DMS79 (cell line): ENCODE results near the gene CCL14.
"Not testable (repeated sequence)": the region's sequence is repeated elsewhere in the genome, so short reads cannot be mapped to it uniquely, and the experiment has no call there.

Experiments used
- DNase-seq: peaks from one replicate; lab custom pipeline; 2025; lab: John Stamatoyannopoulos, UW

CCL14 gene

DNA sequence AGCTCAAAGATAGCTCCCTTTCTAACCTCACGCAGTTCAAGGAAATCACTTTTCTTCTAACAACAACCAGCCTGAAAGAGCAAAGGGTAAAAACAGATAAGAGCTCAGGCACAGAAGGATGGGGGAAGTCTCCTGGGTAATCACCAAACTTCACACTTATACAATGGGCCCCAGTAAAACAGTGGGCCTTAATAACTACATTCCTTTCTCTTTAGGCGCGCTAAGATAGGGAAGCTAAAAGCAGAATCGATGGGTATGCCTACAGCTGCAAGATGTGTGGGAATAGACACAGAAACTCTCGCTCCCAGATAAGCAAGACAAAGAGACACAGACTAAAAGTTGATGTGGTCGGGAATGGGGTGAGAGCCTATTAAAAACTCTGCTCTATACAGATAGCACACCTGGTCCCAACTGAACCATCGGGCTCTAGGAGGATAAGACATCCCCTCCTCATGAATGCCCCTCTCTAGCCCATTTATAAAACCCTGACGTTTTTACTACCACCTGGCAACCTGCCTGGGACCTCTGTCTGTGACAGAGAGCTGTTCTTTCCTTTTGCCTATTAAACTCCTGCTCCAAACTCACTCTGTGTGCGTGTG, 43.8 kb downstream of the CCL14 start:
- DNase-seq = no peak

DNA sequence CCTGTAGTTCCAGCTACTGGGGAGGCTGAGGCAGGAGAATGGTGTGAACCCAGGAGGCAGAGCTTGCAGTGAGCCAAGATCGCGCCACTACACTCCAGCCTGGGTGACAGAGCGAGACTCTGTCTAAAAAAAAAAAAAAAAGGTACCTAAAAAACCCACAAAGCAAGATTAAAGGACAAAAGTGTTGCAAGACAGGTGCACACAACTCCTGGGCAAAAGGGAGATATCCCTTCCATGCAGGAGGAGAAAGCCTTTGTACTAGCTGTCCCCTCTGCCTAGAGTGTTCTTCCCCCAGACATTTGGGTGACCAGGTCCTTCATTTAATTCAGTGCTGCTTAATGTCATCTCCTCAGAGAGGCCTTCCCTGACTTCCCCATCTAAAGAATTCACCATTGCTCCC, 48.0 kb downstream of the CCL14 start:
- not testable (repeated sequence) for DNase-seq

DNA sequence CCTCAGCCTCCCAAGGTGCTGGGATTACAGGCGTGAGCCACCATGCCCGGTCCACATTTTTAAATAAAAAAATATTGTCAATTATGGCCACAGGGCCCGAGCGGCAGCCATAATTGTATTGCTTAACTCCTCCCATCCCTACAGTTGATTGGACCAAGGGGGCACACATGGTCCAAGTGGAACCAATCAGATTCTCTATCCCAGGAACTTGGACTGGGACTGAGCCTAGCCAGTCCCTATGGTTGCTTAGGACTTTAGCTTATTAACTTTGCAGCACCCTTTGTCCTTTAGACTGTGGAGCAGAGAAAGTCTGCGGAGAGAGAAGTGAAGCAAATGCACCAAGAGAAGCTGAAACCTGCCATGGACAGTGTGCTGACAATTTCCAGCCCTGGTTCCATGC, 50.5 kb downstream of the CCL14 start:
- no peak for DNase-seq

DNA sequence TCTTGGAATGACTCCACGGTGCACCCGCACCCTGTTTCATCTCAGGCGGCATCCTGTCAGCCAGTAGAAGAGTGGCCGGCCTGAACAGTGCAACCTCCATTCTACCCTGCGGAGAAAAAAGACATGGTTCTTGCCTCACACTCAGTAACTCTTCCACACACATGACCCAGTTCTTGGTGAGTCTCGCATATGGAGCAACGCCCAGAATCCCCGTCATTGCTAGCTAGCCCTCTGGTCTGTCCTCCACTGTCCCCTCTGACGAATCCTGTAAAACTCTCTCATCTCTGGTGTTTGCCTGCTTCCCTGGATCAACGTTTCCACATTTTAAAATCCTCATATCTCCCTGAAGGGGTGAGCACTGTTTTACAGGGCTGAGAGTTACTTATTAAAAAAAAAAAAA, 51.8 kb downstream of the CCL14 start:
- DNase-seq = no peak
